Neural cell (in vitro differentiated cells): ENCODE results near the gene PID1. TPM values are rescaled to one million over a fixed set of nuclear protein-coding genes. Genes with fewer than 3 reads are reported as not detected.

Source experiments
- H2AFZ ChIP-seq: fragments of 200-600, 300-800 bp; sonication (generic), shearing (Covaris generic); 2 replicates; pipeline ENCODE4 v1.6.0; 2014; ENCODE audit warnings: low read depth, mild to moderate bottlenecking, antibody characterized with exemption, low read length, moderate library complexity
- H3F3A ChIP-seq: fragments of 200-600 bp; shearing (Covaris generic); 2 replicates; pipeline ENCODE4 v1.6.1; 2016; ENCODE audit warnings: mild to moderate bottlenecking, moderate library complexity, mixed read lengths, antibody characterized with exemption, low read length; ENCODE audit not compliant: insufficient read depth, poor library complexity, severe bottlenecking
- H3K27ac ChIP-seq: fragments of 200-600, 300-800 bp; sonication (generic), shearing (Covaris generic); 2 replicates; pipeline ENCODE4 v1.5.1; 2014; ENCODE audit warnings: mild to moderate bottlenecking, low read length, moderate library complexity
- H3K27me3 ChIP-seq: fragments of 300-800, 200-600 bp; sonication (generic), shearing (Covaris generic); 2 replicates; pipeline ENCODE4 v1.6.0; 2014; ENCODE audit warnings: mild to moderate bottlenecking, low read depth, low read length, moderate library complexity; ENCODE audit not compliant: insufficient read depth
- H3K36me3 ChIP-seq: fragments of 300-800, 200-600 bp; sonication (generic), shearing (Covaris generic); 2 replicates; pipeline ENCODE4 v1.5.1; 2014; ENCODE audit warnings: mild to moderate bottlenecking, antibody characterized with exemption, low read length, moderate library complexity; ENCODE audit not compliant: insufficient read depth
- H3K4me2 ChIP-seq: fragments of 300-800, 200-600 bp; sonication (generic), shearing (Covaris generic); 2 replicates; pipeline ENCODE4 v1.6.0; 2014; ENCODE audit warnings: mild to moderate bottlenecking, low read length
- H3K4me3 ChIP-seq: fragments of 300-800, 200-600 bp; sonication (generic), shearing (Covaris generic); 2 replicates; pipeline ENCODE4 v1.5.1; 2014; ENCODE audit warnings: mild to moderate bottlenecking, low read length, moderate library complexity
- H3K79me2 ChIP-seq: fragments of 200-600 bp; shearing (Covaris generic); replicated peaks from 2 replicates; pipeline ENCODE4 v1.6.0; 2014; ENCODE audit warnings: mild to moderate bottlenecking, low read length, moderate library complexity; ENCODE audit not compliant: insufficient read depth
- H3K9ac ChIP-seq: fragments of 300-800, 200-600 bp; sonication (generic), shearing (Covaris generic); 2 replicates; pipeline ENCODE4 v1.6.1; 2016; ENCODE audit warnings: mild to moderate bottlenecking, low read length, mixed read lengths
- H3K9me2 ChIP-seq: fragments of 200-600 bp; shearing (Covaris generic); 2 replicates; pipeline ENCODE4 v1.6.1; 2016; ENCODE audit warnings: mild to moderate bottlenecking, low read length, mixed read lengths; ENCODE audit not compliant: insufficient read depth
- H3K9me3 ChIP-seq: fragments of 200-600, 300-800 bp; sonication (generic), shearing (Covaris generic); 2 replicates; pipeline ENCODE4 v1.6.1; 2016; ENCODE audit warnings: mild to moderate bottlenecking, mixed run types, low read length, moderate library complexity, mixed read lengths
- H4K20me1 ChIP-seq: fragments of 200-600 bp; shearing (Covaris generic); 2 replicates; pipeline ENCODE4 v1.6.1; 2016; ENCODE audit warnings: mild to moderate bottlenecking, mixed run types; ENCODE audit not compliant: insufficient read depth
- EP300 ChIP-seq: fragments of 450-650 bp; conservative IDR thresholded peaks from 2 replicates; pipeline ENCODE4 v1.6.1; 2014; ENCODE audit warnings: antibody characterized with exemption, mild to moderate bottlenecking, moderate library complexity; ENCODE audit not compliant: poor library complexity, severe bottlenecking
- EZH2 ChIP-seq: fragments of 200-600, 300-800 bp; shearing (Covaris generic), sonication (generic); IDR thresholded peaks from 2 replicates; pipeline ENCODE4 v1.6.1; 2014; ENCODE audit warnings: antibody characterized with exemption, low read length, borderline replicate concordance, mild to moderate bottlenecking; ENCODE audit not compliant: insufficient read depth, poor library complexity, severe bottlenecking
- MXI1 ChIP-seq: fragments of 450-650 bp; conservative IDR thresholded peaks from 2 replicates; pipeline ENCODE4 v1.6.1; 2014; ENCODE audit warnings: antibody characterized with exemption, mild to moderate bottlenecking; ENCODE audit not compliant: poor library complexity, severe bottlenecking
- POLR2AphosphoS5 ChIP-seq: IDR thresholded peaks from 2 replicates; pipeline ENCODE4 v1.6.1; 2012
- RAD21 ChIP-seq: fragments of 450-650 bp; conservative IDR thresholded peaks from 2 replicates; pipeline ENCODE4 v1.6.1; 2014; ENCODE audit warnings: antibody characterized with exemption, mild to moderate bottlenecking, moderate library complexity
- REST ChIP-seq: IDR thresholded peaks from 2 replicates; pipeline ENCODE4 v1.6.1; 2012; ENCODE audit warnings: borderline replicate concordance
- SMC3 ChIP-seq: fragments of 450-650 bp; conservative IDR thresholded peaks from 2 replicates; pipeline ENCODE4 v1.6.1; 2014; ENCODE audit warnings: antibody characterized with exemption, mild to moderate bottlenecking, moderate library complexity; ENCODE audit not compliant: poor library complexity
- TAF1 ChIP-seq: IDR thresholded peaks from 2 replicates; pipeline ENCODE4 v1.6.1; 2012; ENCODE audit warnings: low read depth
- polyA plus RNA-seq: library from polyadenylated mRNA; depleted of rRNA; stranded (reverse); fragments of >200 nt; gene quantifications from 2 replicates; pipeline ENCODE4 v1.2.3, GENCODE V29; 2014
- TF ChIP-seq, protein P1 (sequence below): fragments of 450-650 bp; IDR thresholded peaks from 2 replicates; pipeline ENCODE4 v1.5.1; 2014; ENCODE audit warnings: antibody characterized with exemption, mild to moderate bottlenecking, moderate library complexity; ENCODE audit not compliant: poor library complexity, severe bottlenecking

PID1 gene
- polyA plus RNA-seq, 1 donor from 2014 or later = 11.0 TPM

DNA sequence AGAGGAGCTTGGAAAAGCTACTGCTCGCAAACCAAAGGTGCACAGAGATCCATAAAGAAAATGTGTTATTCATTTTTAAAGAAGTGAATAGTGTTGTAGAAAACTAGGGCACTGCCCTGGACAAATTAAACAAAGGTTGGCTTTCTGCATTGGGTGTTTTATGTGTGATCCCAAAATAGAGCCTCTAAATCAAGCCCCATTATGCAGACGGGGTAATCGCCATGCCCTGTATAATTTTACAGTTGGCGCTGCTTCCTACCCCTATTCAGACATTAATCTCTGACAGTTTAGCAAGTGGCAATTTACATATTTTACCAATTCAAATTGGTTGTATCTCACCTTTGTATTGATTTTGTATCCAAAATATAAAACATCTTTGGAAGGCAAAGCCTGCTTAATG, 109.1 kb downstream of the PID1 start:
- H3K4me2 ChIP-seq = no peak overlapping the region
- TF ChIP-seq SMC3 = no peak
- TF ChIP-seq POLR2AphosphoS5 = no peak
- TF ChIP-seq, protein P1, sequence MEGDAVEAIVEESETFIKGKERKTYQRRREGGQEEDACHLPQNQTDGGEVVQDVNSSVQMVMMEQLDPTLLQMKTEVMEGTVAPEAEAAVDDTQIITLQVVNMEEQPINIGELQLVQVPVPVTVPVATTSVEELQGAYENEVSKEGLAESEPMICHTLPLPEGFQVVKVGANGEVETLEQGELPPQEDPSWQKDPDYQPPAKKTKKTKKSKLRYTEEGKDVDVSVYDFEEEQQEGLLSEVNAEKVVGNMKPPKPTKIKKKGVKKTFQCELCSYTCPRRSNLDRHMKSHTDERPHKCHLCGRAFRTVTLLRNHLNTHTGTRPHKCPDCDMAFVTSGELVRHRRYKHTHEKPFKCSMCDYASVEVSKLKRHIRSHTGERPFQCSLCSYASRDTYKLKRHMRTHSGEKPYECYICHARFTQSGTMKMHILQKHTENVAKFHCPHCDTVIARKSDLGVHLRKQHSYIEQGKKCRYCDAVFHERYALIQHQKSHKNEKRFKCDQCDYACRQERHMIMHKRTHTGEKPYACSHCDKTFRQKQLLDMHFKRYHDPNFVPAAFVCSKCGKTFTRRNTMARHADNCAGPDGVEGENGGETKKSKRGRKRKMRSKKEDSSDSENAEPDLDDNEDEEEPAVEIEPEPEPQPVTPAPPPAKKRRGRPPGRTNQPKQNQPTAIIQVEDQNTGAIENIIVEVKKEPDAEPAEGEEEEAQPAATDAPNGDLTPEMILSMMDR = no peak
- no peak for TF ChIP-seq EZH2
- TF ChIP-seq EP300 = no peak
- no peaks in the 10 kb centered on the region for H3K79me2 ChIP-seq
- no peaks in the 10 kb centered on the region for H3K36me3 ChIP-seq
- no peak overlapping the region for H3K27ac ChIP-seq
- H4K20me1 ChIP-seq = no peaks in the 10 kb centered on the region
- no peak overlapping the region for H3K9ac ChIP-seq
- H3F3A ChIP-seq = no peaks in the 10 kb centered on the region
- H3K9me2 ChIP-seq = no peaks in the 10 kb centered on the region
- no peaks in the 10 kb centered on the region for H3K27me3 ChIP-seq
- no peak overlapping the region for H3K4me3 ChIP-seq
- H2AFZ ChIP-seq = no peak overlapping the region
- H3K9me3 ChIP-seq = no peaks in the 10 kb centered on the region

DNA sequence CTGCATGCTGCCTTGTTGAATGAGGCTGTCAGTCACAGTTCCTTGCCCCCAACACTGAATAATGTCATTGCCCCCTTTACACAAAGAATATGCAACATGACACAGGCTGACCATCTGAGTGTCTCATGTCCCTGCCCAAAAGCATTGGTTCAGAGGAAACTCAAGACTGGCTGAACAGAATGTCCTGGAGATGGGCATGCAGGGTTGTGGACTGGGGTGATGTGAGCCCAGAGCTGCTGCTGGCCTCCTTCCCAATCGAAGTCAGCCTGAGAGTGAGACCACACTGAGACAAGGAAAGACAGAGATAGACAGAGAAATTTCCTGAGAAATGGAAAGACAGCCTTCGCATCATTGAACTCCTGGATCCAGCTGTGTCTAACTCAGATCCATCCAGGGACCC, 110.1 kb downstream of the PID1 start:
- Histone ChIP-seq H3K27ac (no peak overlapping the region), H3K9me3 (no peaks in the 10 kb centered on the region), H3K79me2 (no peaks in the 10 kb centered on the region), H2AFZ (no peak overlapping the region), H3K36me3 (no peaks in the 10 kb centered on the region), H3K4me2 (no peak overlapping the region), H3K4me3 (no peak overlapping the region), H3K9ac (no peak overlapping the region), H4K20me1 (no peaks in the 10 kb centered on the region), H3F3A (no peaks in the 10 kb centered on the region), H3K27me3 (no peaks in the 10 kb centered on the region), H3K9me2 (no peaks in the 10 kb centered on the region)
- TF ChIP-seq RAD21 (no peak), EZH2 (no peak), TAF1 (no peak), SMC3 (no peak), MXI1 (no peak), POLR2AphosphoS5 (no peak), EP300 (no peak), REST (no peak)
- TF ChIP-seq, protein P1 = no peak
